ENCODE data around the gene CD28.
"Not testable (repeated sequence)": the region's sequence is repeated elsewhere in the genome, so short reads cannot be mapped to it uniquely, and the experiment has no call there.

DNA sequence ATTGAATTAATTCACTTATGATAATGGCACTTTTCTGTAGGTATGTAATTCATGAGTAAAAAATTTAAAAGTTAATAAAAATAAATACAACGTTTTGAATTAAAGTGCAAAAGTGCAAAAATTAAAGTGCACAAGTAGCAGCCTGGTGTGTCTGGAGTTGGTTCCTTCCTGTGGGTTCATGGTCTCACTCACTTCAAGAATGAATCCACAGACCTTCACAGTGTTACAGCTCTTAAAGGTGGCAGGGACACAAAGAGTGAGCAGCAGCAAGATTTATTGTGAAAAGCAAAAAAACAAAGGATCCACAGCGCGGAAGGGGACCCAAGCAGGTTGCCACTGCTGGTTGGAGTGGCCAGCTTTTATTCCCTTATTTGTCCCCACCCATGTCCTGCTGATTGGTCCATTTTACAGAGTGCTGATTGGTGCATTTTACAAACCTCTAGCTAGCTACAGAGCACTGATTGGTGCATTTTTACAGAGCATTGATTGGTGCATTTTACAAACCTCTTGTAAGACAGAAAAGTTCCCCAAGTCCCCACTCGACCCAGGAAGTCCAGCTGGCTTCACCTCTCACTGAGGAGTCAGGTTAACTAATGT, 73.1 kb downstream of the CD28 start:
- TF ChIP-seq, protein P1, sequence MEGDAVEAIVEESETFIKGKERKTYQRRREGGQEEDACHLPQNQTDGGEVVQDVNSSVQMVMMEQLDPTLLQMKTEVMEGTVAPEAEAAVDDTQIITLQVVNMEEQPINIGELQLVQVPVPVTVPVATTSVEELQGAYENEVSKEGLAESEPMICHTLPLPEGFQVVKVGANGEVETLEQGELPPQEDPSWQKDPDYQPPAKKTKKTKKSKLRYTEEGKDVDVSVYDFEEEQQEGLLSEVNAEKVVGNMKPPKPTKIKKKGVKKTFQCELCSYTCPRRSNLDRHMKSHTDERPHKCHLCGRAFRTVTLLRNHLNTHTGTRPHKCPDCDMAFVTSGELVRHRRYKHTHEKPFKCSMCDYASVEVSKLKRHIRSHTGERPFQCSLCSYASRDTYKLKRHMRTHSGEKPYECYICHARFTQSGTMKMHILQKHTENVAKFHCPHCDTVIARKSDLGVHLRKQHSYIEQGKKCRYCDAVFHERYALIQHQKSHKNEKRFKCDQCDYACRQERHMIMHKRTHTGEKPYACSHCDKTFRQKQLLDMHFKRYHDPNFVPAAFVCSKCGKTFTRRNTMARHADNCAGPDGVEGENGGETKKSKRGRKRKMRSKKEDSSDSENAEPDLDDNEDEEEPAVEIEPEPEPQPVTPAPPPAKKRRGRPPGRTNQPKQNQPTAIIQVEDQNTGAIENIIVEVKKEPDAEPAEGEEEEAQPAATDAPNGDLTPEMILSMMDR (IDR thresholded peaks at IDR 0.05; ENCODE audit: insufficient read depth, low read length, poor library complexity, severe bottlenecking): not testable (repeated sequence)
- not testable (repeated sequence) for TF ChIP-seq EZH2phosphoT487 (conservative IDR thresholded peaks at IDR 0.05; ENCODE audit: low read length)

All from SU-DHL-6 (cell line).